GM21576 (cell line): Measurements from ENCODE around the gene CD300LB.
"Not testable (repeated sequence)": the region's sequence is repeated elsewhere in the genome, so short reads cannot be mapped to it uniquely, and the experiment has no call there.

Experiments
- ATAC-seq: cut with Tn5 transposase; IDR thresholded peaks from one replicate; pipeline ENCODE4 v1.9.1; 2021; ENCODE audit warnings: mild to moderate bottlenecking, moderate library complexity; ENCODE audit not compliant: unreplicated experiment

The CD300LB gene

GRCh38 chr17:74502861-74503260 lies 28.4 kb downstream of the CD300LB start:
- no peak for ATAC-seq

GRCh38 chr17:74499992-74500391 lies 31.3 kb downstream of the CD300LB start:
- no peak for ATAC-seq

GRCh38 chr17:74497471-74497870 lies 33.8 kb downstream of the CD300LB start:
- ATAC-seq: no peak

- ATAC-seq: no peak
Measured at GRCh38 chr17:74493331-74493833, 37.9 kb downstream of the CD300LB start.

GRCh38 chr17:74491626-74492025 lies 39.6 kb downstream of the CD300LB start:
- ATAC-seq: no peak

- no peak for ATAC-seq
Measured at GRCh38 chr17:74490716-74491115, 40.6 kb downstream of the CD300LB start.

- not testable (repeated sequence) for ATAC-seq
Measured at GRCh38 chr17:74488276-74488675, 43.0 kb downstream of the CD300LB start.

- no peak for ATAC-seq
Measured at GRCh38 chr17:74485841-74486240, 45.4 kb downstream of the CD300LB start.

- ATAC-seq: no peak
Measured at GRCh38 chr17:74485022-74485743, 46.1 kb downstream of the CD300LB start.

GRCh38 chr17:74484066-74484465 lies 47.2 kb downstream of the CD300LB start:
- ATAC-seq: no peak

GRCh38 chr17:74481621-74482020 lies 49.7 kb downstream of the CD300LB start:
- no peak for ATAC-seq

GRCh38 chr17:74480290-74480689 lies 51.0 kb downstream of the CD300LB start:
- no peak for ATAC-seq

- ATAC-seq: no peak
Measured at GRCh38 chr17:74478420-74479100, 52.7 kb downstream of the CD300LB start.

GRCh38 chr17:74477411-74477810 lies 53.9 kb downstream of the CD300LB start:
- no peak for ATAC-seq

- no peak for ATAC-seq
Measured at GRCh38 chr17:74475189-74475588, 56.1 kb downstream of the CD300LB start.

- ATAC-seq: no peak
Measured at GRCh38 chr17:74474043-74474792, 57.1 kb downstream of the CD300LB start.

GRCh38 chr17:74473294-74473693 lies 58.0 kb downstream of the CD300LB start:
- ATAC-seq: no peak

- ATAC-seq: no peak
Measured at GRCh38 chr17:74472890-74473289, 58.4 kb downstream of the CD300LB start.

GRCh38 chr17:74471341-74471740 lies 59.9 kb downstream of the CD300LB start:
- ATAC-seq: no peak
